ENCODE data around the gene ARHGEF17. TPM values are rescaled to one million over a fixed set of nuclear protein-coding genes. Genes with fewer than 3 reads are reported as not detected.

The ARHGEF17 gene
- total and polyA plus RNA-seq, 2 of the 8 experiments (the other 6 are each of a cell fraction or from before 2014, with no cell fraction given), result 11.3 to 14.6 TPM

- Histone ChIP-seq H4K5ac (ENCODE audit: insufficient read length, low read depth, low read length) (no peak overlapping the region), H3K23ac (ENCODE audit: insufficient read length) (no peak overlapping the region), H4K8ac (ENCODE audit: extremely low read depth, insufficient read depth, low read length) (no peak overlapping the region), H3K14ac (ENCODE audit: insufficient read length) (no peak overlapping the region), H3K18ac (ENCODE audit: extremely low read depth, low read length) (no peak overlapping the region), H3K23me2 (ENCODE audit: low read depth, low read length) (no peaks in the 10 kb centered on the region), H3K4me2 (ENCODE audit: insufficient read depth in 1 of 2, low read depth in 2 of 2, low read length in 2 of 2) (no peak overlapping the region), H2BK120ac (replicated peaks; ENCODE audit: low read depth, low read length) (no peak overlapping the region), H3K9me3 (ENCODE audit: insufficient read depth in 2 of 2, low read depth in 1 of 2, low read length in 1 of 2) (no peaks in the 10 kb centered on the region), H3K56ac (replicated peaks; ENCODE audit: insufficient read length, low read depth, low read length) (no peak overlapping the region), H3K27ac (ENCODE audit: low read depth, low read length) (no peak overlapping the region), H3K9ac (replicated peaks in 1 of 4; ENCODE audit: extremely low read depth in 1 of 4, low read depth in 3 of 4, low read length in 3 of 4) (no peak overlapping the region), H3K27me3 (replicated peaks in 1 of 4; ENCODE audit: control insufficient read depth in 3 of 4, extremely low read depth in 1 of 4, insufficient read depth in 3 of 4, low read length in 3 of 4) (no peaks in the 10 kb centered on the region), H3K79me1 (ENCODE audit: low read depth, low read length) (no peaks in the 10 kb centered on the region), H2BK15ac (ENCODE audit: low read length) (no peak overlapping the region), H3K4me1 (replicated peaks in 1 of 4; ENCODE audit: control insufficient read depth in 3 of 4, insufficient read depth in 4 of 4, low read length in 3 of 4) (no peaks in the 10 kb centered on the region), H3K4me3 (ENCODE audit: extremely low read depth in 1 of 4, insufficient read depth in 2 of 4, low read depth in 3 of 4, low read length in 4 of 4) (no peak overlapping the region), H3K4ac (replicated peaks; ENCODE audit: insufficient read length, low read depth, low read length) (no peak overlapping the region), H2AFZ (ENCODE audit: low read length) (no peak overlapping the region), H3K36me3 (ENCODE audit: control insufficient read depth in 2 of 4, insufficient read depth in 4 of 4, low read length in 3 of 4) (peaks cover 0 to 20% (median 6%) of the 10 kb centered on the region in 4 experiments; a peak in 5 of 8 replicates), H3K79me2 (ENCODE audit: control insufficient read depth in 1 of 2, insufficient read depth in 2 of 2, low read length in 2 of 2) (no peaks in the 10 kb centered on the region), H2BK12ac (ENCODE audit: low read depth, low read length) (no peak overlapping the region), H4K91ac (replicated peaks; ENCODE audit: insufficient read length, low read length) (no peak overlapping the region), H2AK5ac (ENCODE audit: low read depth, low read length) (no peak overlapping the region), H2BK5ac (ENCODE audit: low read depth, low read length) (no peak overlapping the region), H4K20me1 (replicated peaks in 1 of 2; ENCODE audit: control insufficient read depth in 1 of 2, insufficient read depth in 2 of 2, low read length in 2 of 2) (no peaks in the 10 kb centered on the region), H2BK20ac (ENCODE audit: low read length) (no peak overlapping the region)
- WGBS, 2 experiments (ENCODE audit: extremely low coverage in 1 of 2, insufficient coverage in 1 of 2, insufficient read length in 1 of 2, insufficient replicate concordance in 2 of 2, low coverage in 1 of 2, low lambda C conversion rate in 2 of 2, missing lambda C conversion rate in 1 of 2), result 87% methylated on average over 8 of the region's 8 CpGs; no CpG with 5 or more reads in 1 of the 2 experiments
- no peak for FAIRE-seq
- TF ChIP-seq BRCA1 (IDR thresholded peaks at IDR 0.05; ENCODE audit: low read depth, low read length), result no peak
- DNase-seq (ENCODE audit: low read depth in 1 of 2, low spot score in 2 of 2), result no peak
- ChIA-PET POLR2A (ENCODE audit: partially characterized antibody) (interaction anchor here (1.0 kb wide), 1 partner anchor 11 kb away, joined by 3 read pairs; no protein-coding TSS in a partner anchor), CTCF (ENCODE audit: partially characterized antibody) (interaction anchor here (1.8 kb wide), 1 partner anchor 8 kb away, joined by 6 read pairs; no protein-coding TSS in a partner anchor)
Measured at GRCh38 chr11:73409431-73409830, 101.4 kb downstream of the ARHGEF17 start.

Data from H1 (cell line).